ENCODE data around the gene ABCF2. TPM values are rescaled to one million over a fixed set of nuclear protein-coding genes. Genes with fewer than 3 reads are reported as not detected.

ABCF2 gene
- total and polyA plus RNA-seq, 2 of the 4 experiments (the other 2 are of a cell fraction) = 46.2 to 103 TPM

DNA sequence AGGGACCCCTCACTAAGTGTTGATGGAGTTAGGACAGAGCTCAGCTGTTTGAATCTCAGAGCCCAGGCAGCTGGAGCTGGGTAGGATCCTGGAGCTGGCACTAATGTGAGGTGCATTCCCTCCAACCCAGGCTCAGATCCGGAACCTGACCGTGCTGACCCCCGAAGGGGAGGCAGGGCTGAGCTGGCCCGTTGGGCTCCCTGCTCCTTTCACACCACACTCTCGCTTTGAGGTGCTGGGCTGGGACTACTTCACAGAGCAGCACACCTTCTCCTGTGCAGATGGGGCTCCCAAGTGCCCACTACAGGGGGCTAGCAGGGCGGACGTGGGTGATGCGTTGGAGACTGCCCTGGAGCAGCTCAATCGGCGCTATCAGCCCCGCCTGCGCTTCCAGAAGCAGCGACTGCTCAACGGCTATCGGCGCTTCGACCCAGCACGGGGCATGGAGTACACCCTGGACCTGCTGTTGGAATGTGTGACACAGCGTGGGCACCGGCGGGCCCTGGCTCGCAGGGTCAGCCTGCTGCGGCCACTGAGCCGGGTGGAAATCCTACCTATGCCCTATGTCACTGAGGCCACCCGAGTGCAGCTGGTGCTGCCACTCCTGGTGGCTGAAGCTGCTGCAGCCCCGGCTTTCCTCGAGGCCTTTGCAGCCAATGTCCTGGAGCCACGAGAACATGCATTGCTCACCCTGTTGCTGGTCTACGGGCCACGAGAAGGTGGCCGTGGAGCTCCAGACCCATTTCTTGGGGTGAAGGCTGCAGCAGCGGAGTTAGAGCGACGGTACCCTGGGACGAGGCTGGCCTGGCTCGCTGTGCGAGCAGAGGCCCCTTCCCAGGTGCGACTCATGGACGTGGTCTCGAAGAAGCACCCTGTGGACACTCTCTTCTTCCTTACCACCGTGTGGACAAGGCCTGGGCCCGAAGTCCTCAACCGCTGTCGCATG lies 10.5 kb upstream of the ABCF2 start:
- Histone ChIP-seq H3K4me1 (ENCODE audit: control insufficient read depth, insufficient read depth, low read length) (peaks cover 7% of the 10 kb centered on the region), H3K36me3 (ENCODE audit: control insufficient read depth, insufficient read depth, low read length) (peaks cover 75% of the 10 kb centered on the region), H2BK120ac (ENCODE audit: low read depth, low read length) (no peak overlapping the region), H3K9me3 (ENCODE audit: control insufficient read depth, insufficient read depth, low read length) (no peaks in the 10 kb centered on the region), H3K14ac (replicated peaks; ENCODE audit: low read depth, low read length) (no peak overlapping the region), H2BK5ac (ENCODE audit: low read depth, low read length, poor library complexity, severe bottlenecking) (no peak overlapping the region), H4K20me1 (ENCODE audit: insufficient read depth, low read length) (peaks cover 80% of the 10 kb centered on the region), H3K4ac (ENCODE audit: low read depth, low read length) (no peak overlapping the region), H4K8ac (ENCODE audit: low read depth in 2 of 2, low read length in 2 of 2) (no peak overlapping the region), H3K27ac (ENCODE audit: insufficient read depth, low read length) (no peak overlapping the region), H2AFZ (replicated peaks; ENCODE audit: low read length, poor library complexity) (no peak overlapping the region), H2AK9ac (replicated peaks; ENCODE audit: low read depth, low read length, poor library complexity) (no peak overlapping the region), H3K56ac (ENCODE audit: extremely low read depth, insufficient read depth, low read length) (no peak overlapping the region), H3K9ac (ENCODE audit: low read depth, low read length) (no peak overlapping the region), H3K9me1 (ENCODE audit: insufficient read depth, low read length) (0 out of 2 replicates have a peak, but pooled peaks cover 4% of the 10 kb centered on the region), H3K79me1 (ENCODE audit: low read depth in 1 of 2, low read length in 2 of 2) (peaks cover 0 to 84% of the 10 kb centered on the region in 2 experiments; a peak in 3 of 4 replicates), H2BK20ac (ENCODE audit: low read depth, low read length) (no peak overlapping the region), H3K4me2 (ENCODE audit: low read depth, low read length) (no peak overlapping the region), H3K4me3 (ENCODE audit: insufficient read depth, low read depth, low read length) (no peak overlapping the region), H2BK15ac (ENCODE audit: low read depth, low read length) (no peak overlapping the region), H3K27me3 (ENCODE audit: control insufficient read depth, insufficient read depth, low read length) (no peaks in the 10 kb centered on the region), H3K23ac (ENCODE audit: low read depth, low read length) (no peak overlapping the region), H4K5ac (ENCODE audit: low read depth, low read length) (no peak overlapping the region), H2AK5ac (ENCODE audit: low read depth, low read length) (no peak overlapping the region), H4K91ac (ENCODE audit: insufficient read depth, low read depth, low read length) (no peak overlapping the region), H3K18ac (ENCODE audit: low read depth, low read length) (no peak overlapping the region)
- ChIA-PET CTCF (interaction anchor here (1.4 kb wide), 1 partner anchor 11 kb away, joined by 4 read pairs; the partner anchor contains the start of gene ABCF2), POLR2A (ENCODE audit: unreplicated experiment) (no interaction called here)
- DNase-seq = no peak
- TF ChIP-seq POLR2A (IDR thresholded peaks at IDR 0.05; ENCODE audit: low read depth, low read length) (no peak), SMC3 (IDR thresholded peaks at IDR 0.05; ENCODE audit: low read depth, low read length) (no peak), NFE2L2 (IDR thresholded peaks at IDR 0.05; ENCODE audit: low read depth, low read length) (no peak), FOS (IDR thresholded peaks at IDR 0.05; ENCODE audit: low read depth, low read length) (no peak), USF2 (IDR thresholded peaks at IDR 0.05; ENCODE audit: low read depth, low read length) (no peak), RCOR1 (IDR thresholded peaks at IDR 0.05; ENCODE audit: insufficient replicate concordance, low read length) (no peak), MXI1 (IDR thresholded peaks at IDR 0.05; ENCODE audit: borderline replicate concordance, low read depth, low read length) (no peak), CEBPB (IDR thresholded peaks at IDR 0.05; ENCODE audit: low read depth, low read length) (no peak), MAZ (IDR thresholded peaks at IDR 0.05; ENCODE audit: borderline replicate concordance, low read depth, low read length) (no peak), MAFK (IDR thresholded peaks at IDR 0.05; ENCODE audit: low read depth, low read length) (no peak)
- TF ChIP-seq, protein P1, sequence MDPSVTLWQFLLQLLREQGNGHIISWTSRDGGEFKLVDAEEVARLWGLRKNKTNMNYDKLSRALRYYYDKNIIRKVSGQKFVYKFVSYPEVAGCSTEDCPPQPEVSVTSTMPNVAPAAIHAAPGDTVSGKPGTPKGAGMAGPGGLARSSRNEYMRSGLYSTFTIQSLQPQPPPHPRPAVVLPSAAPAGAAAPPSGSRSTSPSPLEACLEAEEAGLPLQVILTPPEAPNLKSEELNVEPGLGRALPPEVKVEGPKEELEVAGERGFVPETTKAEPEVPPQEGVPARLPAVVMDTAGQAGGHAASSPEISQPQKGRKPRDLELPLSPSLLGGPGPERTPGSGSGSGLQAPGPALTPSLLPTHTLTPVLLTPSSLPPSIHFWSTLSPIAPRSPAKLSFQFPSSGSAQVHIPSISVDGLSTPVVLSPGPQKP (IDR thresholded peaks at IDR 0.05; ENCODE audit: borderline replicate concordance, low read depth, low read length) = no peak
- BruUV-seq (replicated peaks) = no TSS peak
- WGBS, 2 experiments (ENCODE audit: extremely low coverage in 2 of 2, insufficient read length in 1 of 2) = 93% methylated on average over 25 of the region's 44 CpGs; no CpG with 5 or more reads in 1 of the 2 experiments
- no peak for ATAC-seq (ENCODE audit: low read depth)
- intact Hi-C loops (cut with micrococcal nuclease) = no loop called here
- dilution Hi-C loops (cut with HindIII; ENCODE audit: low sequenced_read_pairs, unreplicated experiment) = no loop called here
- in situ Hi-C loops (cut with MboI; ENCODE audit: low sequenced_read_pairs) = no loop called here

All from IMR-90 (cell line).